MM.1S (cell line): ENCODE measurements around the gene OVCA2.

Experiments used
- DNase-seq: peaks from one replicate; pipeline ENCODE4 v3.0.0-alpha.2; 2015
- H2AFZ ChIP-seq: fragments of 300-600 bp; sonication (generic); 2 replicates; pipeline ENCODE4 v1.6.0; 2016; ENCODE audit warnings: antibody characterized with exemption, low read length
- H3F3A ChIP-seq: fragments of 300-600 bp; sonication (generic); 2 replicates; pipeline ENCODE4 v1.6.1; 2016; ENCODE audit warnings: mild to moderate bottlenecking, antibody characterized with exemption, low read length, moderate library complexity, mixed read lengths; ENCODE audit not compliant: insufficient read depth
- H3K27ac ChIP-seq: fragments of 300-600 bp; sonication (generic); 2 replicates; pipeline ENCODE4 v1.5.1; 2016; ENCODE audit warnings: mild to moderate bottlenecking, low read length
- H3K27me3 ChIP-seq: fragments of 300-600 bp; sonication (generic); replicated peaks from 2 replicates; pipeline ENCODE4 v1.6.0; 2016; ENCODE audit warnings: low read length; ENCODE audit not compliant: insufficient read depth
- H3K36me3 ChIP-seq: fragments of 300-600 bp; sonication (generic); replicated peaks from 2 replicates; pipeline ENCODE4 v1.6.1; 2016; ENCODE audit warnings: mild to moderate bottlenecking, low read length, mixed read lengths; ENCODE audit not compliant: insufficient read depth
- H3K4me1 ChIP-seq: fragments of 300-600 bp; sonication (generic); 2 replicates; pipeline ENCODE4 v1.6.1; 2016; ENCODE audit warnings: low read length, mixed read lengths
- H3K4me2 ChIP-seq: fragments of 300-600 bp; sonication (generic); 2 replicates; pipeline ENCODE4 v1.6.0; 2016; ENCODE audit warnings: low read depth, low read length
- H3K4me3 ChIP-seq: fragments of 300-600 bp; sonication (generic); 2 replicates; pipeline ENCODE4 v1.5.1; 2016; ENCODE audit warnings: low read length, mixed read lengths
- H3K79me2 ChIP-seq: fragments of 300-600 bp; sonication (generic); 2 replicates; pipeline ENCODE4 v1.6.1; 2016; ENCODE audit warnings: mixed run types, low read length, mixed read lengths
- H3K9ac ChIP-seq: fragments of 300-600 bp; sonication (generic); 2 replicates; pipeline ENCODE4 v1.6.1; 2016; ENCODE audit warnings: low read length, mixed read lengths
- H3K9me2 ChIP-seq: fragments of 300-600 bp; sonication (generic); replicated peaks from 2 replicates; pipeline ENCODE4 v1.6.1; 2016; ENCODE audit warnings: mild to moderate bottlenecking, low read length, mixed read lengths; ENCODE audit not compliant: insufficient read depth
- H3K9me3 ChIP-seq: fragments of 300-600 bp; sonication (generic); replicated peaks from 2 replicates; pipeline ENCODE4 v1.6.1; 2016; ENCODE audit warnings: mild to moderate bottlenecking, low read length, mixed read lengths; ENCODE audit not compliant: insufficient read depth
- H4K20me1 ChIP-seq: fragments of 300-600 bp; sonication (generic); 2 replicates; pipeline ENCODE4 v1.6.1; 2016; ENCODE audit warnings: mild to moderate bottlenecking, low read length, moderate library complexity, mixed read lengths; ENCODE audit not compliant: insufficient read depth
- EZH2 ChIP-seq: fragments of 300-600 bp; sonication (generic); optimal IDR thresholded peaks from 2 replicates; pipeline ENCODE3; 2017; ENCODE audit warnings: low read depth, mild to moderate bottlenecking, antibody characterized with exemption, low read length, mixed read lengths
- EZH2phosphoT487 ChIP-seq: fragments of 300-600 bp; sonication (generic); IDR thresholded peaks from 2 replicates; pipeline ENCODE4 v1.6.1; 2018; ENCODE audit warnings: antibody characterized with exemption, low read length
- TF ChIP-seq, protein P1 (sequence below): fragments of 300-600 bp; sonication (generic); IDR thresholded peaks from 2 replicates; pipeline ENCODE4 v1.5.1; 2016; ENCODE audit warnings: antibody characterized with exemption, low read length, mixed read lengths

Gene OVCA2

DNA sequence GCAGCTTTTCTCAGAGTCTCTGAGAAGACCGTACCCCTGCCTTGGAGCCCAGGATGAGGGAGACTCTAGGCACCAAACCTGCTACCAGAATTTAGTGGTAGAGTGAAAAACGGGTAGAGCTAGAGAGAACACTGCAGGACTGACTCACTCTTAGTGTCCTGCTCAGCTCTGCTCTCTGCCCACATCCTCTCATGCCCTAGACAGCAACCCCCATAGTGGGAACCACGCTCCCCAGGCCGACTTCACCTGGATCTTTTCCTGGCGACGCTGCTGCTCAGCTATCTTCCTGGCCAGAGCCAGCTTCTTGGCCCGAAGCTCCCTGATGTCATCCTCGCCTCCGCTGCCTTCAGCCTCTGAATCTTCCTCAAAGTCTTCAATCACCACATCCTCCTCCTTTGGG is 39.7 kb downstream of the OVCA2 start:
- Histone ChIP-seq H4K20me1 (no peaks in the 10 kb centered on the region), H3K9me3 (no peaks in the 10 kb centered on the region), H3K36me3 (no peaks in the 10 kb centered on the region), H3K4me2 (no peak overlapping the region), H2AFZ (no peak overlapping the region), H3K4me3 (no peak overlapping the region), H3K9ac (no peak overlapping the region), H3K27ac (no peak overlapping the region), H3K4me1 (no peaks in the 10 kb centered on the region), H3K9me2 (no peaks in the 10 kb centered on the region), H3F3A (no peaks in the 10 kb centered on the region), H3K79me2 (no peaks in the 10 kb centered on the region), H3K27me3 (no peaks in the 10 kb centered on the region)
- DNase-seq = no peak
- no peak for TF ChIP-seq EZH2
- no peak for TF ChIP-seq EZH2phosphoT487

DNA sequence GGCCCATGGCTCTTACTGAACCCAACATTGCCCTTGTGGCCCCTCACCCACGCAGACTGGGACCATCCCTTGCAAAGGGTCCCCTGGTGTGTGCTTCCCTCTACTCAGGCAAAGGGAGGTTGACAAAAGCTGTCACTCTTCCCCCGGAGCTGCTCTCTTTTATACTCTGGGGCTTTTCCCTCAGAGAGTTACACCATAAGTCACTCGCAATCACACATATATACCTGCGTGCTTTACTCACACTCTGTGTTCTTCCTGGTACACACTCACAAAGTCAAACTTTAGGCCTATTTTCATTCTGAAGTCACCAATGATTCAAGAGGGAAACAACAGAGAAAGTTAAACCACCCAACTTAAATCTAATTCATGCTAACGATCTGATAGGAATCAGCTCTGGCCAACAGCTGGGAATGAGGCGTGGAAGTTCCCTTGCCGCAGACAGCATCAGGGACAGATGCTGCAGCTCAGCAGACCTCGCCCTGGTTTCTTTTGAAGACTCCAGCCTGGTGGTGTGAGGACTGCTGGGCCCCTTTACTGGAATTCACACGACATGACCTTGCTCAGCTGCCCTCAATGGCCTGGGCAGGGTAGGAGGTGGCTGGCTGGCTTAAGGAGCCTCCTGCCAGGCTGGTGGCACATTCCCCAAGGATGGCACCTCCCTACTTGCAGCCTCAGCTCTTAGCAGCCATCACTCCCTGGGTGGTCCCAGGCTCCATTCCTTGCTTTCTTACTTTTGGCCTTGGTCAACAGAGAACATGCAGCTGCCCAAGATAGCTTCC is 40.4 kb downstream of the OVCA2 start:
- no peak overlapping the region for H3K4me2 ChIP-seq

DNA sequence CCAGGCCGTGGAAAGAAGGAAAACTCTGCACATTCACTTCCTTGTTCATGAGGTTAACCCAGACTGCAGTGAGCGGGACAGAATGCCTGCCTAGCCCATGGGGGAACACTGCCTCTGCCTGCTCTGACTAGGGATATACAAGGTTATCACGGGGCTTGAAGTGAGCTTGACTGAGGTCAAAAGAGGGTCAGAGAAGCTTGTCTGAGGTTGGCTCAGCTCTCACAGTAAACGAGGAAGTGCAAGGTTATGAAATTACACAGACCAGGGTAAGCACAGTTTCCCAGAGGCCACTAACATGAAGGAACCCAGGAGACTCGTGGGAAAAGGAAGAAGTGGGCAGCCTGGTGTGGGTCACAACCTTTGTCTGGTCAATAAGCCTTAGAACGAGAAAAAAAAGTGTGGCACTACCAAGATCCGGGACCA is 41.8 kb downstream of the OVCA2 start:
- H3K9ac ChIP-seq = no peak overlapping the region
- H3K4me2 ChIP-seq = no peak overlapping the region
- H3K9me2 ChIP-seq = no peaks in the 10 kb centered on the region
- no peak for TF ChIP-seq EZH2phosphoT487
- TF ChIP-seq EZH2 = no peak
- TF ChIP-seq, protein P1, sequence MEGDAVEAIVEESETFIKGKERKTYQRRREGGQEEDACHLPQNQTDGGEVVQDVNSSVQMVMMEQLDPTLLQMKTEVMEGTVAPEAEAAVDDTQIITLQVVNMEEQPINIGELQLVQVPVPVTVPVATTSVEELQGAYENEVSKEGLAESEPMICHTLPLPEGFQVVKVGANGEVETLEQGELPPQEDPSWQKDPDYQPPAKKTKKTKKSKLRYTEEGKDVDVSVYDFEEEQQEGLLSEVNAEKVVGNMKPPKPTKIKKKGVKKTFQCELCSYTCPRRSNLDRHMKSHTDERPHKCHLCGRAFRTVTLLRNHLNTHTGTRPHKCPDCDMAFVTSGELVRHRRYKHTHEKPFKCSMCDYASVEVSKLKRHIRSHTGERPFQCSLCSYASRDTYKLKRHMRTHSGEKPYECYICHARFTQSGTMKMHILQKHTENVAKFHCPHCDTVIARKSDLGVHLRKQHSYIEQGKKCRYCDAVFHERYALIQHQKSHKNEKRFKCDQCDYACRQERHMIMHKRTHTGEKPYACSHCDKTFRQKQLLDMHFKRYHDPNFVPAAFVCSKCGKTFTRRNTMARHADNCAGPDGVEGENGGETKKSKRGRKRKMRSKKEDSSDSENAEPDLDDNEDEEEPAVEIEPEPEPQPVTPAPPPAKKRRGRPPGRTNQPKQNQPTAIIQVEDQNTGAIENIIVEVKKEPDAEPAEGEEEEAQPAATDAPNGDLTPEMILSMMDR = no peak
- H2AFZ ChIP-seq = no peak overlapping the region
- no peaks in the 10 kb centered on the region for H3K36me3 ChIP-seq
- H4K20me1 ChIP-seq = no peaks in the 10 kb centered on the region
- no peak overlapping the region for H3K4me3 ChIP-seq
- H3K4me1 ChIP-seq = peaks cover 14% of the 10 kb centered on the region
- H3K9me3 ChIP-seq = no peaks in the 10 kb centered on the region
- H3F3A ChIP-seq = peaks cover 3% of the 10 kb centered on the region; the same call in 1 of the 2 replicates
- H3K27ac ChIP-seq = no peak overlapping the region
- no peaks in the 10 kb centered on the region; the same call in 1 of the 2 replicates for H3K79me2 ChIP-seq
- DNase-seq = no peak
- H3K27me3 ChIP-seq = no peaks in the 10 kb centered on the region

More for the DNA sequence above, 40.4 kb downstream of the OVCA2 start:
- no peaks in the 10 kb centered on the region for H3F3A ChIP-seq
- no peak overlapping the region for H2AFZ ChIP-seq
- H3K36me3 ChIP-seq = no peaks in the 10 kb centered on the region
- H4K20me1 ChIP-seq = no peaks in the 10 kb centered on the region
- H3K4me3 ChIP-seq = no peak overlapping the region
- no peak for DNase-seq
- no peaks in the 10 kb centered on the region for H3K9me3 ChIP-seq
- no peak overlapping the region for H3K27ac ChIP-seq
- no peaks in the 10 kb centered on the region for H3K27me3 ChIP-seq
- H3K79me2 ChIP-seq = no peaks in the 10 kb centered on the region
- TF ChIP-seq EZH2 (no peak), EZH2phosphoT487 (no peak)
- TF ChIP-seq, protein P1 = no peak
- H3K9me2 ChIP-seq = no peaks in the 10 kb centered on the region
- H3K9ac ChIP-seq = no peak overlapping the region
- H3K4me1 ChIP-seq = no peaks in the 10 kb centered on the region
